ENCODE data around the gene CMSS1.
"Not testable (repeated sequence)": the region's sequence is repeated elsewhere in the genome, so short reads cannot be mapped to it uniquely, and the experiment has no call there.

CMSS1 gene

DNA sequence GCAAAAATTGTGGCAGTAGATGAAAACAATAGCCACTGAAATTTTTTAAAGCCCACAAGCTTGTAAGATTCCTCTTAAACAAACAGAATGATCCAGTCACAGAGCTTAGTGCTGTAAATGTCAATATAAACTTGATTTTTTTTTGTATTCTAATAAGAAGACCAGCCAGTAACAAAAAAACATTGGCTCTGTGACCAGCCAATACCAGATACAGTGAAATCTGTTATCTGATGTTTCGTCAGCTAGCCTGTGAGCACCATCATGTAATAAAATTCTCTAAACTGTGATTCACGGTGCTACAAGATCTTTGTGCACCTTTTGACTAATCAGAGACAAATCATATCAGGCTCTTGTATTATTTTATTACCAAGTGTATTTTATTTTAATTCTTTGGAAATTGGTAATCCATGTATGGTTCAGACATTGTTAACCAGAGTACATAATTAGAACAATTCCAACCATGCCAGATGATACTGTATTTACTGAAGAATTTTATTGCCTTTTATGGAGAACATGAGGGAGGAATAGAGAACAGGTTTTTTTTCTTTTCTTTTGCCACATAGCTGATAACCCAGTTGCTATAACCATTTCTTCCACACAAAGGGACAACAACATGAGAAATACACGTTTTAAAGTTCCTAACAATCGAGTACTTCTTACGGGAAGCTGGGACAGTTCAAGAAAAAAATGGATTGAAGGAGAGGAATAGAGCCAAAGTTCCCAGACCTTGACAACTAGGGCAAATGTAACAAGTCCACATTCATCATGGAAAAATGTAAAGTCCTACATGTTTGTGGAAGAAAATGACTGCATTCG, 224.7 kb downstream of the CMSS1 start:
- in situ Hi-C loops (cut with HindIII; ENCODE audit: low sequenced_read_pairs) = no loop called here

DNA sequence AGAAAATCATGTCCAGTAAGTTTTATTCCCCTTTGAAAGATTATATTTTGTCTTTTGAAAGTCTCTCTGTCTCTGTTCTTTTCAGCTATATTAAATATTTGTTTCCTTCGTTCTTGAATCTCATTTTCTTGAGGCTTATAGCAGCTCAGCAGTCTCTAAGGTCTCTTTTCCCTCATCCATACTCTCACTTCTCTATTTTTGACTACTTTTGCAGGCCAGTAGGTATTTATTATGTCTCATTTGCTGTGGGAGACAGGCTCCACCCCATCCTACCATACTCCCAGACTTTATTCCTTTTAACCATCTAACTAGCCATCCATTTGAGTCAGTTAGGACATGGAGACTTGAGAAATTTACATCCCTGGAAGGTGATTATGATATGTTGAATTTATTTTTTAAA, 225.6 kb downstream of the CMSS1 start:
- in situ Hi-C loops (cut with HindIII; ENCODE audit: low sequenced_read_pairs) = no loop called here

- in situ Hi-C loops (cut with HindIII; ENCODE audit: low sequenced_read_pairs) = no loop called here
Observed at GRCh38 chr3:100044369-100044768, 226.7 kb downstream of the CMSS1 start.

- in situ Hi-C loops (cut with HindIII; ENCODE audit: low sequenced_read_pairs) = no loop called here
Observed at GRCh38 chr3:100045696-100046095, 228.0 kb downstream of the CMSS1 start.

GRCh38 chr3:100046986-100047385, 229.3 kb downstream of the CMSS1 start:
- in situ Hi-C loops (cut with HindIII; ENCODE audit: low sequenced_read_pairs) = no loop called here

- in situ Hi-C loops (cut with HindIII; ENCODE audit: low sequenced_read_pairs) = no loop called here
Observed at GRCh38 chr3:100047455-100048141, 229.9 kb downstream of the CMSS1 start.

DNA sequence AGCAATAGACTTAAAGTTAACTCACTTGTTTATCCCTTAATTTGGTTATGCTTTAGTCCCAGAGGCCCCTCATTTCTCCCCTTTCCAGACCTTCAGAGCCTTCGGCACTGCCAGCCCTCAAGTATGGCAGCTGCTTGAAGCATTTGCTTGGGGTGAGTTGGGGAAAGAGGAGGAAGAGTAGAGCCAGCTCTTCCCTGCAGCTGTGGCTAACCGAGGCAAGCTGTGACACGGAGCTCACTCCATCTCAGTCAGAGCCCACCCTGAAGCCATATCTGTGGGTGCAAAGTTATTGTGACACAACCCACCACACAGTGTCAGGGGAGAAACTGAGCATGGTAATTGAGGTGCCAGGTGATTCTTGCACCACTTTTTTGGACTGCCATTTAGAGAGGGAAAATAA, 230.6 kb downstream of the CMSS1 start:
- in situ Hi-C loops (cut with HindIII; ENCODE audit: low sequenced_read_pairs) = no loop called here

GRCh38 chr3:100051513-100051912, 233.9 kb downstream of the CMSS1 start:
- in situ Hi-C loops (cut with HindIII; ENCODE audit: low sequenced_read_pairs) = not testable (repeated sequence)

- in situ Hi-C loops (cut with HindIII; ENCODE audit: low sequenced_read_pairs) = no loop called here
Observed at GRCh38 chr3:100053951-100054620, 236.4 kb downstream of the CMSS1 start.

- in situ Hi-C loops (cut with HindIII; ENCODE audit: low sequenced_read_pairs) = no loop called here
Observed at GRCh38 chr3:100057716-100058575, 240.3 kb downstream of the CMSS1 start.

DNA sequence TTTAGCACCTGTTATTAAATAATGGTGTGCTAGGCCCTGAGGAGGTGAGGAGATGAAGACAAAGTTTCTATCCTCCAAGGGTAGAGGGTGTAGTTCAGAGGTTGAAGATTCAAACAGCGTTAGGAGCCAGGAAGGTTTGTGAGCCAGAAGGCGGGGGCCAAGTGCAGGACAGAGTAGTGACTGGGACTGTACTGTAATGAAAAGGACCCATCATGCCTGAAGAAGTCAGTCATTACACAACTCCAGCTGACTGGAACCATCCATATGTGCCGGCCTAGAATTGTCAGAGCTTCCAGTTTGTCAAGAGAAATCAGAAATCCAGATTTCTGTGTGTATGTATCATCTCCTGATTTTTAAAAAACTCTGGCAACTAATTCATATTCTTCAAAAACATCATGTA, 241.8 kb downstream of the CMSS1 start:
- in situ Hi-C loops (cut with HindIII; ENCODE audit: low sequenced_read_pairs) = no loop called here

DNA sequence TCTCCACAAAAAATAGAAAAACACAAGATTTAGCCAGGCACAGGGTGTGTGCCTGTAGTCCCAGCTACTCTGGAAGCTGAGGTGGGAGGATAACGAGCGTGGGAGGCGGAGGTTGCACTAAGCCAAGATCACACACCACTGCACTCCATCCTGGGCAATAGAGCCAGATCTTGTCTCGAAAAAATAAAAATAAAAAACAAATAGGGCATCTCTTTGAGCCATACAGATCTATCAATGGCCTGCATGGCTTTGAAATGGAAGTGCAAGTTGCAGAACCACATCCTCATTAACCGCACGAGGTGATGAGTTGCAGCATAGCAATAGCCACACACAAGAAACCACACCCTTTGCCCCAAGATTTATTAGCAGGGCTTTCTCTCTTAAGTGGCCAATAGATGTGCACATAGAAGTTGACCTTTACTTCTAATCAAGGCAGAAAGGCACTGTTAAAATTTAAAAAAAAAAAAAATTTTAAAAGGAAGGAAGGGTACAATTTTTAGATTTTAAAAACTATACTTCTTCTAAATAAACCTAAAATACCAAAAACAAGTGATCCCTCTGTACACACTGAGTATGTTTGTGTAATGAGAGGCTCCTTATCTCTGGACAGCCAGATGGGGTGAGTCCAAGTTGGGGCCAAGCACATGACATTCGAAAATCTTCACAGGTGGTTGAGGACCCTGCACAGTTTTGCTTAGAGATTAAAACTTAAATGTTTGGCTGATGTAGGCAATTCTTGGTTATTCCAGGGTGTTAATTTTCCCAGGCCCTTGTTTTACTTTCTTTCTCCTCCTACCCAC, 243.2 kb downstream of the CMSS1 start:
- in situ Hi-C loops (cut with HindIII; ENCODE audit: low sequenced_read_pairs) = no loop called here

- in situ Hi-C loops (cut with HindIII; ENCODE audit: low sequenced_read_pairs) = no loop called here
Observed at GRCh38 chr3:100062665-100063064, 245.0 kb downstream of the CMSS1 start.

DNA sequence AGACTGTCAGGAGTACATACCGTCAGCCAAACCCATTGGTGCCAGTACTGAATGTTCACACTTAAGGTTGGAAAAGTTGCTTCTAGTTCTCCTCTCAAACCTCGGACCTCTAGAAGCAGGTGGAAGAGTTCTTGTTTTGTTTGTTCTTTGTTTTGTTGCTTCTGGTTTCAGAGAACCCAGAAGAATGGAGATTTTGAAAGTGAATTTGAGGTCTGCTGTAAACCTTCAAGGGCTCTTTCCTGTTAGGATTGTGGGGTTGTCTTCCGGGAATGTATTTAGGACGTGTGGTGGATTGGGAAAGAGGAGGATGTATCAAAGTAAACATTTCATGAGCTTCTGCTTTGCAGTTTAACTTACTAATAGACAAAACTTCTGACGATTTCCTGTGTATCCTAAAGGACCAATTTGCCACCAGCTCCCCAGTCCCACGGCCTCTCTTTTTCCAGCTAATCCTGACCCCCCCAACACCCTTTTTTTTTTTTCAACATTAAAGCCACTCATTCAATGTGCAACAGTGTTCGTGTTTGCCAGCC, 246.3 kb downstream of the CMSS1 start:
- in situ Hi-C loops (cut with HindIII; ENCODE audit: low sequenced_read_pairs) = no loop called here

DNA sequence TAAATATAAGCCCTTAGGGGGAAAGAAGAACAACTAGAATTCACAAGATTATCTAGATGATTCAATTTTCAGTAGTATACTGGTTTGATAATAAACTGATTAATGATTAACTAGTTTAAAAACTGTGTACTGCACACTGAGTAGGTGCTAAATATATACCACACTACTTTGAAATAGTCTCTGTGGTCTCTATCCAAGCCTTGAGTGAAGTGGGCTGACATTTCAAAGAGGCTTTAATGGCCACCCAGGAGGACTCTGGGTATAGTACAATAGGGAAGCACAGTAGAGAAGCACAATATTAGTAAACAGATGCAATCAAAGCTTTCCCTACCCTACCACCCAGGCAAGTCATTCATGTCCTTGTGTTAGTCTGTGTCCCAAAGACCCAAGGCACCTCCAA, 249.9 kb downstream of the CMSS1 start:
- in situ Hi-C loops (cut with HindIII; ENCODE audit: low sequenced_read_pairs) = no loop called here

DNA sequence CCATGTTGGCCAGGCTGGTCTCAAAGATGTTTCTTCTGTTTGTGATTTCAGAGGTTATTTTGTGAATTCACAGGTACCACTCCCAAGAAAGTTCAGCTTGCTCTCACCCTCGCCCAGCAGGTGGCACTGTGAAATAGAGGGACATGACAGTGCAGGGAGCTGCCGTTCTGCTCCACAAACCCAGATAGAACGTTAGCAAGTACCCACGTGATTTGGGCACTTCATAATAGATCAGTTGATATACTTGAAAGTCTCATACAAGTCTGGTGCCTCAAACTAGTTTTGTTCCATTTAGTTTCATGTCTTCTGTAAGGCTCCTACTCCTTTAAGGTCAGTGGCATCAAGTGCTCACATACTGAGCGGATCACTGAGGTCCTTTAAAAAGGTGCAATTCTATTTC, 251.2 kb downstream of the CMSS1 start:
- in situ Hi-C loops (cut with HindIII; ENCODE audit: low sequenced_read_pairs) = no loop called here

GRCh38 chr3:100069472-100069871, 251.8 kb downstream of the CMSS1 start:
- in situ Hi-C loops (cut with HindIII; ENCODE audit: low sequenced_read_pairs) = no loop called here

GRCh38 chr3:100072326-100073048, 254.8 kb downstream of the CMSS1 start:
- in situ Hi-C loops (cut with HindIII; ENCODE audit: low sequenced_read_pairs) = no loop called here

DNA sequence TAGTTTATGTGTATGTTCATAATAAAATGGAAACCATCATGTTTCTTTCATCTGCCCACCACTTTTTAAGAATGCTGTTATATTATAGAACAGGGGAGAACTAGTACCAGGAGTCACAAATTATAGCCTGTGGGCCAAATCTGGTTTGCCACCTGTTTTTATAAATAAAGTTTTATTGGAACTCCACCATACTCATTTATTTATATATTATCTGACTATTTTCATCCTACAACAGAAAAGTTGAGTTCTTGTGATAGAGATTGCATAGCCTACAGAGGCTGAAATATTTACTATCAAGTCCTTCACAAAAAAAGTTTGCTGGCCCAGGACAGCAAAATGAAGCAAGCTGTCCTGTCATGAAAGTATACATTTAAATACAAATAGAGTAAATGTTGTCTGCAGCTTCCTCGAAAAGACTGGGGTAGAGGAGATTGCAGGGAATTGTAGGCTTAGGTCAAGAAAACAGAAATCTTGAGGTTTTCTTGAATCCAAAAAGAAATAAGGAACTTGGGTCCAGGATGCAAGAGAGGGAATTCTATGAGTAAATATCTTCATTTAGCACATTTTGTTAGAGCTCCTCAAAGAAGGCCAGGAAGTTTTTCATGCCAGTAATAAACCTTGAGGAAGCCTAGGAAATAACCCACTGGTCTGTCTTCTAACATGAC, 255.5 kb downstream of the CMSS1 start:
- in situ Hi-C loops (cut with HindIII; ENCODE audit: low sequenced_read_pairs) = no loop called here
